ENCODE results near the gene QSOX2. TPM values are rescaled to one million over a fixed set of nuclear protein-coding genes. Genes with fewer than 3 reads are reported as not detected.

The QSOX2 gene
- total RNA-seq, 4 donors from 2014 or later = 5.1 to 23.9 (median 7.4) TPM

- H3K9me3 ChIP-seq = no peaks in the 10 kb centered on the region
- H3K4me3 ChIP-seq = no peak overlapping the region
- no peak for TF ChIP-seq CTCF (IDR thresholded peaks at IDR 0.05)
- no peak for TF ChIP-seq POLR2A (IDR thresholded peaks at IDR 0.05)
- no peaks in the 10 kb centered on the region for H3K36me3 ChIP-seq
- H3K4me1 ChIP-seq = no peaks in the 10 kb centered on the region
- no peaks in the 10 kb centered on the region for H3K27me3 ChIP-seq
- H3K27ac ChIP-seq = no peak overlapping the region
- DNase-seq = no peak
These were observed 12.0 kb upstream of the QSOX2 start for GRCh38 chr9:136257381-136258298.

DNA sequence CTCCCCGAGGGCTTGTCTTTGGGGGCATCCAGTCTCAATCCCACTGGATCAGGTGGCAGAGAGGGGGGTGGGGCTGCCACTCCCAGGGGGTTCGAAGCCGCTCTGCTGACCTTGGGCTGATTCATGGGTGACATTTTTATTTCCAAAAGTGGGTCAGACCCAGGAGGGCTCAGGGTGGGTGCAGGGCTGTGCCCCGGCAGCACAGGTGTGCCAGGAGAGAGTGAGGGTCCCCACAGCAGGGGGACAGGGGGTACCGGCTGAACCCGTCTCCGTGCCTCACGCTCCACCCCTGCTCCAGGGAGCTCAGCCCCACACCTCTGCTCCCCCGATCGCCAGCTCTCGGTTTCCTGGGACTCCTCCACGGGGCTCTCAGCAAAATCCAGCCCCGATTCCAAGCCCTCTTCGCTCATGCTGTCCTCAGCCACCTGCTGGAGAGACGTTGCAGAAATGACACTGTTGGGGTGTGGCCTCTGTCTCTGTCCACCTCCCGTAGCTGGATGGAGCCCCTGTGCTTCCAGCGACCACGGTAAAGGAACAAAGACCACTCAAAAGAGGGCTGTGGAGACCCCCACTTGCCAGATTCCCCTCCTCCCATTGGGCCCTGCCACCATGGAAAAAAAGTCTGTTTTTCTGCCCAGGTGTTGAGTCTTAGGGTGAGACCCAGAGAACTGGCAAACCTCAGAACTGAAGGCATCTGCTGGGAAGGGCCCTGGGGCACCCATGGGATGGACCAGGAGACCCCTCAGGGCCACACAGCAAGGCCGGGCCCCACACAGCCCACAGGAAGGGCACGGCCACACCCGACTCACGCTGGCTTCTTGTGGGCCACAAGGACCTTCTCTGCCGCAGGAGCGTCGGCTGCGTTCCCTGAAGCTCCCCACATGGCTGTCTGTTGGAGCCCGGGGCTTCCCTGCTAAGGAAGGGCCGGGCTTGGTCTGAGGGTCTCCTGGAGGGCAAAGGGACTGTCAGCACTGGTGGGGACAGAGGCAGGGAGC lies 10.6 kb upstream of the QSOX2 start:
- Histone ChIP-seq H3K36me3 (no peaks in the 10 kb centered on the region), H3K9me3 (no peaks in the 10 kb centered on the region), H3K27me3 (no peaks in the 10 kb centered on the region), H3K4me1 (no peaks in the 10 kb centered on the region), H3K27ac (no peak overlapping the region), H3K4me3 (no peak overlapping the region)
- DNase-seq = no peak
- TF ChIP-seq POLR2A (IDR thresholded peaks at IDR 0.05) (no peak), CTCF (IDR thresholded peaks at IDR 0.05) (no peak)

DNA sequence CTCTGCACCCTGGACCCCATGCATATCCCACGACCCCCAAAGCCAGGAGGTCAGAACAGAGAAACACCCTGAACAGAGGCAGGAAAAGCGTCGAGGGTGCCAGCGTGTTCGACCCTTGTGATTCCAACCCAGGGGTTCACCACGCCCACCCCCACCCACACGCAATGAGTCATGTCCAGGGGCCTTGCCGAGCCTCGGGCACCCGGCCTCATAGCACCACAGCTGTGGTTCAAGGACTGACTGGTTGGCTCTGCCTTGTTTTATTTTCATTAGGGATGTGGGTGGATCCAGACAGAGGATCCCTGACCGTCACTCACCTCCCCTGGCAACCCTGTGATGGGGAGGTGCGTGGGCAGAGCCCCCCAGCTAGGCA lies 9.5 kb upstream of the QSOX2 start:
- TF ChIP-seq CTCF (IDR thresholded peaks at IDR 0.05) (no peak), POLR2A (IDR thresholded peaks at IDR 0.05) (no peak)
- DNase-seq = no peak
- Histone ChIP-seq H3K9me3 (no peaks in the 10 kb centered on the region), H3K4me3 (no peak overlapping the region), H3K4me1 (no peaks in the 10 kb centered on the region), H3K27me3 (no peaks in the 10 kb centered on the region), H3K36me3 (no peaks in the 10 kb centered on the region), H3K27ac (no peak overlapping the region)

- H3K27me3 ChIP-seq = no peaks in the 10 kb centered on the region
- no peaks in the 10 kb centered on the region for H3K9me3 ChIP-seq
- H3K4me1 ChIP-seq = no peaks in the 10 kb centered on the region
- H3K4me3 ChIP-seq = no peak overlapping the region
- H3K27ac ChIP-seq = no peak overlapping the region
- DNase-seq = no peak
- no peak for TF ChIP-seq POLR2A (IDR thresholded peaks at IDR 0.05)
- TF ChIP-seq CTCF (IDR thresholded peaks at IDR 0.05) = no peak
- H3K36me3 ChIP-seq = no peaks in the 10 kb centered on the region
These were observed 9.0 kb upstream of the QSOX2 start for GRCh38 chr9:136254381-136255165.

All from Peyer's patch (tissue), 4 donors.